Activated CD8-positive, alpha-beta memory T cell treated with anti-CD3 and anti-CD28 coated beads for 36 hours (primary cell): Measurements from ENCODE around the gene DSCAML1. TPM values are rescaled to one million over a fixed set of nuclear protein-coding genes. Genes with fewer than 3 reads are reported as not detected.

ENCODE experiments used
- CTCF ChIA-PET: fragments of 350-600 bp; sonication (Branson Sonifier 250); formaldehyde crosslinking; loops from one replicate; lab custom pipeline; 2021; ENCODE audit warnings: antibody characterized with exemption; lab: Charles Lee
- POLR2A ChIA-PET: fragments of 350-600 bp; sonication (Branson Sonifier 250); formaldehyde crosslinking; loops from one replicate; lab custom pipeline; 2021; ENCODE audit warnings: antibody characterized with exemption; lab: Charles Lee
- total RNA-seq, 2 experiments: library from RNA; stranded (reverse); gene quantifications; one replicate each; pipeline ENCODE4 v1.2.3, GENCODE V29; 2021

The DSCAML1 gene
- total RNA-seq, 2 experiments from 2014 or later, result 0.13 to 0.17 TPM

DNA sequence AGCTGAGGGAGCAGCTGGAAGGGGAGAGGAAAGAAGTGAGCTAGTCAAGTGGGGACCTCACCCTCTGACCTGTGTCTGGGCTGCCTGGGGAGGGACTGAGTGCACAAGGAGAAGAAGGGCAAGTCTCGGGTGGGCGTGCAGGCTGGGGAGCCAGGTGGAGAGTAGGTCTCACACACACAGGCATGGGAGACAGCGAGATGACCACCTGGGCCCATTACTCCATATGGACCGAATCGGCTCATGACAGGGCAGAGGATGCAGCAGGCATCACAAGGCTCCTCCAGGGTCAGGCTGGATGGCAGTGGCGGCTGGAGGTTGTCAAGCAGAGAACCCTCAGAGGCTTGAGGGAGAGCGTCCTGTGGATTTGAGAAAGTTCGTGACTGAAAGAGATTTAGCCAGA is 405.8 kb downstream of the DSCAML1 start:
- CTCF ChIA-PET, result no interaction called here
- POLR2A ChIA-PET, result no interaction called here

GRCh38 chr11:117390743-117391142 is 406.3 kb downstream of the DSCAML1 start:
- POLR2A ChIA-PET, result no interaction called here
- CTCF ChIA-PET, result no interaction called here

GRCh38 chr11:117387992-117388755 is 408.8 kb downstream of the DSCAML1 start:
- ChIA-PET POLR2A (no interaction called here), CTCF (no interaction called here)

GRCh38 chr11:117385906-117386305 is 411.1 kb downstream of the DSCAML1 start:
- ChIA-PET CTCF (no interaction called here), POLR2A (no interaction called here)

- POLR2A ChIA-PET, result no interaction called here
- CTCF ChIA-PET, result no interaction called here
Measured at GRCh38 chr11:117385471-117385870, 411.5 kb downstream of the DSCAML1 start.

DNA sequence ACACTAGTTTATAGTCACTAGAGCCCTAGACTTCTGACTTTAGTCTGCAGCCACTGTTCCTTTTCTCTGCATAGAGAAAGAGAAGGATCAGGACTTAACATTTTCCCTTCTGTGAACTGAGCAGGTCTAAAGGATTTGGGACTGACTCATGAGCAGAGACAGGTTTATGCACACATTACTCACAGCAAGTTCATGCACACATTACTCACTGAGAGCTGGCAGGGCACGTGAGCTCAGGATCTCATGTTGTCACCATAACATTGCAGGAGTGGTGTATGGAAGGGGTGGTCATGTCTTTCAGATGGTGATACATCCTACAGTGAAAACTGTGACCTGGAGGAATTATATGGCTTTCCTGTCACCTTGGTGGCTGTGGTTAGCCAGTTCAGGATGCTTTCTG is 413.0 kb downstream of the DSCAML1 start:
- CTCF ChIA-PET, result interaction anchor here (0.6 kb wide), 1 partner anchor 665 kb away, joined by 4 read pairs; no protein-coding TSS in a partner anchor
- POLR2A ChIA-PET, result no interaction called here

- ChIA-PET CTCF (no interaction called here), POLR2A (no interaction called here)
Measured at GRCh38 chr11:117382746-117383145, 414.3 kb downstream of the DSCAML1 start.

- CTCF ChIA-PET, result no interaction called here
- POLR2A ChIA-PET, result no interaction called here
Measured at GRCh38 chr11:117381481-117382387, 415.3 kb downstream of the DSCAML1 start.

DNA sequence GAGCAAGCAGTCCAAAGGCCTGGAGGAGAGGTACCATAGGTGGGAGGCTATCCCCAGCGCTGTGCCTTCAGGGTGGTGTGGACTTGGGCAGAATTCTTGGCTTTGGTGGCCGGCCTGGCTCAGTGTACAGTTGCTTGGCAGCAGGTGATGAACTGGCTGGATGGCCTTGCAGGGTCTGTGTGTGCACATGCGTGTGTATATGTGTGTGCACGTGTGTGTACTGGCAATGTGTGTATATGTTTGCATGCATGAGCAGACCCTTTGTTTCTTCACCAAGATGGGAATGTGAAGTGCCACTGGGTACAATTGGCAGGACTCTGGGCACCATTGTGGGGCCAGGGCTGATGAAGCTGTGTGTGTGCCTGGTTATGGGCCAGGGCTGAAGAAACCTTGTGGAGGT is 416.3 kb downstream of the DSCAML1 start:
- CTCF ChIA-PET, result interaction anchor here (1.5 kb wide), 1 partner anchor 46 kb away, joined by 7 read pairs; no protein-coding TSS in a partner anchor
- POLR2A ChIA-PET, result no interaction called here

DNA sequence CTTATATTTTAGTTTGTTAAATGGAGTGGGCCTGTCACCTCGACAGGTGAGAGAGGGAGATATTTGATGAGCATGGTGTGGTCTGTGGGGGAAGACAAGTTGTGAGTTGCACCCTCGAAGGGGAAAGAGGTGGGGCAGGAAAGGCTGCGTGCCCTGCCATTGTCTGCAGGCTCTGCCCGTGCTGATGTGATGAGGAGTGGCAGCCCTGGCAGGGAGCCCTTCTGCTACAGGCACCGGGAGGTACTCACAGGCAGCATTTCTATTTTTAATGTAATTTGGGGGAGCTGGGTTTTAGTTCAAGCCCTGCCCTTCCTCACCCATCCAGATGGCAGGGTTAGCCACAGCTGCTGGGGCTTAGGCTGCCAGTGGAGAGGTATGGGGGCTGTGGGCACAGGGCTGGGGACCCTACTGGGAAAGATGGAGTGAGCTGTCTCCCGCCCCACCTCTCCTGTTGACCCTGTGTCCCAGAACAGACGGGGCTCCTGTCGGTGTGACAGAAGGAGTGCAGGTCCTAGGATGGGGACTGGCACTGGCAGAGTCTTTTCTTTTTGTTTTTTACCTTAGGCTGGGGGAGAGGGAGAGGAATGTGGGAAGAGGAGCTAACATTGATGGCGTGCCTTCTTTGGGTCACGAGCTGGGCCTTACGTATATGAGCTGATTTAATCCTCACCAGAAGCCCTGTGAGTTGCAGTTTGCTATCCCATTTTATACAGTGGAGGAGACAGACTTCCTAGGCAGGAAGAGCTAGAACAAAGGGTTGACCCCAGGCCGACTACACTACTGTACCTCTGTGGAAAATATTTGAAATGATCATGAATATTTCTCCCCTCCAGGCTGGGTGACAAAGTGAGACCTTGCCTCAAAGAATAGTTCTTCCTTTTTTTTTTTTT is 417.8 kb downstream of the DSCAML1 start:
- CTCF ChIA-PET, result interaction anchor here (0.6 to 1.5 kb wide), 2 partner anchors 47 to 381 kb away, joined by 3 to 7 read pairs; no protein-coding TSS in a partner anchor

More for the DNA sequence above, 417.8 kb downstream of the DSCAML1 start:
- POLR2A ChIA-PET, result interaction anchor here (0.7 kb wide), 1 partner anchor 14 kb away, joined by 3 read pairs; no protein-coding TSS in a partner anchor

Other genes with a start within 250 kb of the DSCAML1 start
- gene FXYD2, start 27.5 kb upstream of the DSCAML1 start, total RNA-seq, result 1 to 10 TPM; 3.1 to 4.4 TPM
- under 1 TPM in 1 of 2 experiments, not detected in 1; 0.10 TPM for gene FXYD6, start 79.4 kb upstream of the DSCAML1 start, total RNA-seq
- gene TMPRSS13, start 132.2 kb upstream of the DSCAML1 start, total RNA-seq, result 1 to 10 TPM; 1.2 to 1.7 TPM
- gene IL10RA, start 189.2 kb upstream of the DSCAML1 start, total RNA-seq, result 10 to 100 TPM; 58.1 to 62.6 TPM